NCI-H69 (cell line): ENCODE measurements around the gene YIPF3.
"Not testable (repeated sequence)": the region's sequence is repeated elsewhere in the genome, so short reads cannot be mapped to it uniquely, and the experiment has no call there.

Experiments used
- DNase-seq: peaks from one replicate; lab custom pipeline; 2025; lab: John Stamatoyannopoulos, UW

Gene YIPF3

GRCh38 chr6:43493230-43493629 is 23.5 kb downstream of the YIPF3 start:
- no peak for DNase-seq

GRCh38 chr6:43492673-43493072 is 24.1 kb downstream of the YIPF3 start:
- no peak for DNase-seq

- peak; percentile 17 for DNase-seq
Observed at GRCh38 chr6:43491750-43492661, 24.7 kb downstream of the YIPF3 start.

GRCh38 chr6:43490523-43490939 is 26.2 kb downstream of the YIPF3 start:
- no peak for DNase-seq

- no peak for DNase-seq
Observed at GRCh38 chr6:43489277-43490072, 27.3 kb downstream of the YIPF3 start.

- DNase-seq, result no peak
Observed at GRCh38 chr6:43488667-43489276, 28.0 kb downstream of the YIPF3 start.

GRCh38 chr6:43481591-43482236 is 35.0 kb downstream of the YIPF3 start:
- no peak for DNase-seq

GRCh38 chr6:43481075-43481474 is 35.7 kb downstream of the YIPF3 start:
- no peak for DNase-seq

GRCh38 chr6:43478008-43478372 is 38.7 kb downstream of the YIPF3 start:
- no peak for DNase-seq

GRCh38 chr6:43477235-43478007 is 39.3 kb downstream of the YIPF3 start, which contains the start of gene TJAP1:
Gene TJAP1, plus strand, starts transcription at chr6:43477570. Its CDS starts 21,432 bp downstream, at chr6:43499002.
- peak; percentile 97 for DNase-seq

- no peak for DNase-seq
Observed at GRCh38 chr6:43476746-43477145, 40.0 kb downstream of the YIPF3 start.

- peak; percentile 80 for DNase-seq
Observed at GRCh38 chr6:43475516-43475915, 41.2 kb downstream of the YIPF3 start.

- no peak for DNase-seq
Observed at GRCh38 chr6:43472515-43472914, 44.2 kb downstream of the YIPF3 start.

- DNase-seq, result no peak
Observed at GRCh38 chr6:43471399-43471798, 45.3 kb downstream of the YIPF3 start.

GRCh38 chr6:43469947-43470346 is 46.8 kb downstream of the YIPF3 start:
- DNase-seq, result no peak

- peak; percentile 76 for DNase-seq
Observed at GRCh38 chr6:43468748-43469681, 47.7 kb downstream of the YIPF3 start.

GRCh38 chr6:43468240-43468639 is 48.5 kb downstream of the YIPF3 start:
- DNase-seq, result no peak

- DNase-seq, result no peak
Observed at GRCh38 chr6:43467752-43468151, 49.0 kb downstream of the YIPF3 start.

GRCh38 chr6:43467265-43467664 is 49.5 kb downstream of the YIPF3 start:
- not testable (repeated sequence) for DNase-seq

GRCh38 chr6:43465948-43466347 is 50.8 kb downstream of the YIPF3 start:
- DNase-seq, result no peak
